ENCODE measurements around the gene DEDD. TPM values are rescaled to one million over a fixed set of nuclear protein-coding genes. Genes with fewer than 3 reads are reported as not detected.
A peak's percentile ranks its signal among the peaks of the same experiment; 100 is the strongest.
"Not testable (repeated sequence)": the region's sequence is repeated elsewhere in the genome, so short reads cannot be mapped to it uniquely, and the experiment has no call there.

Gene DEDD
- total RNA-seq, 1 experiment from 2014 or later: 34.2 TPM

DNA sequence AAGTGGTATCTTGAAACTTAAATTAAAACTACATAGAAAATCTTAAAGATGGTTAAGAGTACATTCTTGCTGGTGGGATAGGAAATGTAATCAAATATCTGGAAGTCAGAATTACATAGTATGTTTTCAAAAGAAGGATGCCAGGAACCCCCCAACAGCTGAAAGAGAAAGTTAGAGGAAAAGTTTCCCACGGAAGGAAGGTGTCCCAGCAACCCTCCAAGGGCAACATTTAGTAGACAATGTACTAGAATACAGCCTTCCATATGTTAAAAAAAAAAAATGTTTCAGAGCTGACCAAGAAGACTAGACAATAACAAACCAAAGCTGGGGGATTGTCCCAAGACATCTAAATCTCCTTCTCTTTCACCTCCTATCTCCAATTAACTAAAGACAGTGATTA, 2.2 kb downstream of the DEDD start:
- DNase-seq (ENCODE audit: extremely low read depth, low read depth): no peak

DNA sequence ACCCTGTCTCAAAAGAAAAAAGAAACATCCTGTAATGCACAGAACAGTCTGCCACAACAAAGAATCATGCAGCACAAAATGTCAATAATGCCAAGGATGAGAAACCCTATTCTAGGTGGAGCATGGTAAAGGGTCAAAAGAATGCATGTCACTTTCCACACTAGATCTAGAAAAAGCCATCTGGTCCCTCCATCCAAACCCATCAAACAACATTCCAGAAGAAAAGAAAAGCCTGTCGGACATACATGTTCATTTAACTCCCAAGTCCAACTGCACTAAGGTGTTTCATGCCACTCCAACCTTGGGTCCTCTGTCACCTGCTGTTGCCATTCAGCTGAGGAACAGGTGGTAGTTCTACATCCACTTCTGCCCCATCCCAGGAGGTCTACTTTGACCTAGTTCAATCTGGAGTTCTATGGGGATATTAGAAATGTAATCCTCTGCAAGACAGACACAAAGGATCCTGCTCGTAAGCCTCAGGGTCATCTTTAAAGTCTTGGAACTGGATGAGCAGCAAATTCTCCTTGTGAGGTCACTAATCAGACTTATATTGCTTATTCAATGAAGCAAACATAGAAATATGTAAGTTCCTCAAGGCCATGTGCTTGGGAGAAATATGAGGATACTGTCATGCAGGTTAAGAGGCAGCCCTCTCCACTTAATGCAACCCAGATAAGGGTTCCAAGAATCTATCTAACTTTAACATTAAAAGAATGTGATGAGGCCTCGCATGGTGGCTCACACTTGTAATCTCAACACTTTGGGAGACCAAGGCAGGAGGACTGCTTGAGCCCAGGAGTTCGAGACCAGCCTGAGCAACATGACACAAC, 3.7 kb downstream of the DEDD start:
- DNase-seq (ENCODE audit: extremely low read depth, low read depth): no peak

DNA sequence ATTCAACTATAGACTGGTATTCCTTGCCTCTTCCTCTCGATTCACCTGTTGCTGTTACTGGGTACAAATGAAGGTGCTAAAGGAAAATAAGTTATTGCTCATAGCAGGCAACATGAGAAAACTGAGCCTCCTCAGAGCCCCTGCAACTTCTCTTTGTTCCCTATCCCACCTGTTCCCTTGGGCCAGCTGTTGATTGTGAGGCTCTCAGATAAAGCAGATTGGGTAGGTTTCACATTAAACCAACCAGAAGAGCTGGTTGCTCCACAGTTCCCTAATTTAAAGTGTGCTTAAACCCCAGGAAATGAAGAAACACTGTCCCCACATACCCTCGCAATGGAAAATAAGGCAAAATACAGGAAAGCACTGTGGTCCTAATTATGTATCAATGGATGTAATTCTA, 4.8 kb downstream of the DEDD start:
- DNase-seq (ENCODE audit: extremely low read depth, low read depth): no peak

DNA sequence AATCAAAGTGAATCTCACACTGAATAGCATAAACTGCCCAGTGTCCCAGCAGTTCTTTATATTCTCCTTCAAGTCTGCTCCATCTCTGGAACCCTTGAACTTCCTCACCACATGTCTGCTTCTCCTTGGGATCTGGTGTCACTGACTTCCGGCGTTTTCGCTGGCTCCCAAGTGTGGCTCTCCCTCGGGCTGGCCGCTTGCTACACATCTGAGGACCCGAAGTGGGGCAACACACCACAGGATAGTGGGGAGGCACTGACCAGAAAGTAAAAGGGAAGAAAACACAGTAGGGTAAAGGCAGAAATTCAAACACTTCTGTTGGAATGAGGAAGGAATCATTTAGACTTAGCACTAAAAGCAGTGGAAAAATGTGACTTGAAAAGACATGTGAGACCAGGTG, 9.5 kb downstream of the DEDD start:
- DNase-seq (ENCODE audit: extremely low read depth, low read depth): no peak

DNA sequence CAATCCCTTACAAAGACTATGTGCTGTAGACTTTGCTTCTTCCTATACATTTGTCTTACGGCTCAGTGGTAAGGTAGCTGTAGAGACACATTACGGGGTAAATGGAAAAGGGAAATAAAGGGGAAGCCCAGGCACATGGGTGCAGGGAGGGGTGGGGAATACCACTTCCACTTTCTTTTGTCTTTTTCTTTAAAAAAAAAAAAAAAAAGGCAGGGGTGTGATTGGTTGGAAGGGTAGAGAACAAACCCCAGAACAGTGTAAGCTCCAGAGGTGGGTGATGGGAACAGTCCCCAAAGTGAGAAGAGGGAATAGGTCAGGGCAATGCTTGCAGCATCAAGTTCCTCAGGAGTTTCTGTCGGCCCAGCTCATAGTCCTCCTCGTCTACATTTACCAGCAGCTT, 10.6 kb downstream of the DEDD start:
- DNase-seq (ENCODE audit: extremely low read depth, low read depth): no peak

DNA sequence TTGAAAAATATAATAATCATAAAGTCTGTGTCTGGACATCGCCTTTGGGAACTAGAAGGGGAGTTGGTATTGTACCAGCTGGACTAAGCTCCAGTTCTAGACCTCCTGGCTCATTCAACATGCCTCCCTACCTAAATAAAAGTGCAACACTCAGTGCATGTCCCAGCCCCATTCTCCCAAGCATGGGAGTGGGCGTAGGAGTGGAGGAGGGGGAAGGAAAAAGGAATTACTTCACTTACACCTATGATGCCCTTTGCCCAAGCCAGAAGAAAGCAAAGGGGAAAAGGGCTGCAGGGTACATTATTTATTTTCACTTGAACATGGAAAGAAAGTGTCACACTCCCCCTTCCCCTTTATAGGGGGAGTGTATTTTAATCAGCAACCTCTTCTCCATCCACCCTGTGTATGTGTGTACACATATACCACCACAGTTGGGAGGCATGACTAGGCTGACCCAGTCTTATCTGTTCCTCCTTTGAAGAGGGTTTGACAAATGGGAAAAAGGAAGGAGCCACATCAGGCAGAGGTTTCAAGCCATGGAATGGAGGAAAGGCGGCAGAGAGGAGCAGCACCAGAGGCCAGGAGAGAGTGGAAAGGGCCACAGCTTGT, 11.3 kb downstream of the DEDD start:
- no peak for DNase-seq (ENCODE audit: extremely low read depth, low read depth)

DNA sequence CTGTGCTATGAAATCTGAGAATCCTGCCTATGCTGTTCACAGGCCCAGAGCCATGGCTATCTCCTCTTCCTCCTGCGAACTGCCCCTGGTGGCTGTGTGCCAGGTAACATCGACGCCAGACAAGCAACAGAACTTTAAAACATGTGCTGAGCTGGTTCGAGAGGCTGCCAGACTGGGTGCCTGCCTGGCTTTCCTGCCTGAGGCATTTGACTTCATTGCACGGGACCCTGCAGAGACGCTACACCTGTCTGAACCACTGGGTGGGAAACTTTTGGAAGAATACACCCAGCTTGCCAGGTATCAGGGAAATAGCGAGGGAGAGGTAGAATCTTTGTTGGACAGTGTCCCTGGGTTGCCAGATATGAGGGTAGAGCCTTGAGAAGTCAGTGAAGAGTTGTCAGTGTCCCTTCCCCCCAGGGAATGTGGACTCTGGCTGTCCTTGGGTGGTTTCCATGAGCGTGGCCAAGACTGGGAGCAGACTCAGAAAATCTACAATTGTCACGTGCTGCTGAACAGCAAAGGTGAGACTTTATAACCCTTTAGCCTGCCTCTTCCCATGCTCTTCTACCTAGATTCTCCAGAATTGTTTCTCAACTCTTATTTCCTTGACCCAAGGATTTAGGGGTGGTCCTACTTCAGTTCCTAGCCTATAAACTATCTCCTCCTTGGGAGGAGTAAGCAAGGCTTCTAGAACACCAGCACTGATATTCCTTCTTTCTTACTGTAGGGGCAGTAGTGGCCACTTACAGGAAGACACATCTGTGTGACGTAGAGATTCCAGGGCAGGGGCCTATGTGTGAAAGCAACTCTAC, 13.2 kb downstream of the DEDD start:
- peak; percentile 78 for DNase-seq (ENCODE audit: extremely low read depth, low read depth)

DNA sequence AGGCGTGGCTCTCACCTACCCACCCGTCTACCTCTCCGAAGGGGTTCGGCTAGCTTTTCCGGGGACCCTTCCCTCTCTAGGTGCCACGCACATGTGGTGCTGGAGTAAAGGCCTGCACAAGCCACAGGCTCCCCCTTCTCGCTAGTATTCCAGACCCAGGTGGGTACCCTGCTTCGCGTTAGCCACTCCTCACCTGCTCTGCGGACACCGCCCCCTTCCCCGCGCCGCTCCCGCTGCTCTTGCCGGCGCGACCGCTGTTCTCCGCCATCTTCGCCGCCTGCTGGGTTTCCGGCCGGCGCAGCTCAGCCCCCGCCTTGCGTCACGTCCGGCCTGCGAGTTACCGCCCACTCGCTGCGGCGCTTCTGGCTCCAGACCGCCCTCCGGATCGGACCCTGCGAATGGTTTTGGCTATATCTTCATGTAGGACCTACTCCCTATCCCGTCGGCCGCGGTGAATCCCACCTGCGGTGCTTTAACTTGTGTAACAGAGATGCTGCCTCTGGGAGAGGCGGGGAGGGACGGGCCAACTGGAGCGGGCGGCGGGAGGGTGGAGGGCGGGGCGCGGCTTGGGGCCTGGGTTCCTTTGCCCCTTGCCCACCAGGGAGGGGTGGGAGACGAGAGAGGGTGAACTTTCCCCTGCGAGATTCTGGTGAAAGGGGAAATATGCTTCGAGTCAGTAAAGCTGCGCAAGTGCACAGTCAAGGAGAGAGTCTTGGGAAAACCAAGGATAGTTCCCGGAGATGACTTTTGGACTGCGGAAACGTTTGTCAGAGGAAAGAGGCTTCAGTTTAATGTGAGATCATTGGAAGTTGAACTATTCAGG, 14.5 kb downstream of the DEDD start, which contains the start of the genes NIT1 and PFDN2:
NIT1 (plus strand) TSS at position 347 of the 823 bp plus-strand sequence; CDS start at position 419, 72 bp downstream.
PFDN2 (minus strand) TSS at position 279 of the 823 bp plus-strand sequence; CDS start at position 268, 11 bp downstream.
- peak; percentile 83 for DNase-seq (ENCODE audit: extremely low read depth, low read depth)

DNA sequence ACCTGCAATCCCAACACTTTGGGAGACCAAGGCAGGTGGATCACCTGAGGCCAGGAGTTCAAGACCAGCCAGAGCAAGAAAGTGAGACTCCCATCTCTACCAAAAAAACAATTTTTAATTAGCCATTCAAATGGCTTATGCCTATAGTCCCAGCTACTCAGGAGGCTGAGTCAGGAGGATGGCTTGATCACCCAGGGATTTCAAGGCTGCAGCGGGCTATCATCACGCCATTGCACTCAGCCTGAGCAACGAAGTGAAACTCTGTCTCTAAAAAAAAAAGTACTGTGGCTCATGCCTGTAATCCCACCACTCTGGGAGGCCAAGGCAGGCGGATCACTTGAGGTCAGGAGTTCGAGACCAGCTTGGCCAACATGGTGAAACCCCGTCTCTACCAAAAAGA, 16.5 kb downstream of the DEDD start:
- DNase-seq (ENCODE audit: extremely low read depth, low read depth): not testable (repeated sequence)

DNA sequence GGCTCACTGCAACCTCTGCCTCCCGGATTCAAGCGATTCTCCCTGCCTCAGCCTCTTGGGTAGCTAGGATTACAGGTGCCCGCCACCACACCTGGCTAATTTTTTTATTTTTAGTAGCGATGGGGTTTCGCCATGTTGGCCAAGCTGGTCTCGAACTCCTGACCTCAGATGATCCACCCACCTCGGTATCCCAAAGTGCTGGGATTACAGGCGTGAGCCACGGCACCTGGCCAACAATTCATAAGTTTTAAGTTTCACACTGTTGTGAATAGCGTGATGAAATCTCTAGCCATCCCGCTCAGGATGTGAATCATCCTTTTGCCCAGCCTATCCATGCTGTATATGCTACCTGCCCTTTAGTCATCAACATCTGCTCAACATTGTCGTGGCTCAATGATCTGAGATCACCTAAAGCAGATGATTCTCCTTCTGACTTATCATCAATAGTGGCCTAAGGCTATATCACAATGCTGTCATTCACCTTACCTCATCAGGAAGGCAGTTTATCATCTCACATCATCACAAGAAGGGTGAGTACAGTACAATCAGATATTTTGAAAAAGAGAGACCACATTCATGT, 17.2 kb downstream of the DEDD start:
- DNase-seq (ENCODE audit: extremely low read depth, low read depth): peak; percentile 97

DNA sequence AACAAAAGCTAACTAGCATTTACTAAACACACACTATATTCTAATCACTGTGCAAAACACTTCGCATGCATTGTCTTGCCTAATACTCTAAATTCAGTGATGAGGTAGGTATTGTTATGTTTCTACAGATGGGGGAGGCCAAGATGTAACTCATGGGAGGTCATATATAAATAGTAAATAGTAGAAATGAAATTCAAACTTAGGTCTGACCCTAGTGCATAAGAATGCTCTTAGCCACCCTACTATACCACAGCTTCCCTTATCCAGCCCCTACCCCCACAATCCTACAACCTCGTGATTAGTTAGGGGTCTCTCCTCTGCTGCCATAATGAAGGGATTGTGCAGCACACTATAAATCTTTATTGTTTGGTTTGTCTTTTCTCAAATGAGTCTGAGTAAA, 17.9 kb downstream of the DEDD start:
- no peak for DNase-seq (ENCODE audit: extremely low read depth, low read depth)

DNA sequence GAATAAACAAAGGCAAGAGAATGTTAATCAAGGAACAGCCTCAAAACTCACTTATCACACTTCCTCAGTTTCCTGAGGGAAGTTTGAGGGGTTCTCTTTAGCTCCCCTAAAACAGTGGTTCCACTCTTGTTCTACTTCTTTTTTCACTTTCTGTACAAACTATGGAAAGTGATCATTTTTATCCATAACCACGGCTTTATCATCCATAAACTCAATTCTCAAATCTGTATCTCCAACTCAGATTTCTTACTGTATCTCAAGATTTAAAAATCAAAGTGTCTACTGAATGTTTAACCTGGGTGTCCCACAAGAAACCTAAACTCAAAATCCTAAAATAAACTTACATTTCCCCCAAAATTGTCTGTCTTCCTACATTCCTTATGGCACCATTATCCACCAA, 18.6 kb downstream of the DEDD start:
- no peak for DNase-seq (ENCODE audit: extremely low read depth, low read depth)

DNA sequence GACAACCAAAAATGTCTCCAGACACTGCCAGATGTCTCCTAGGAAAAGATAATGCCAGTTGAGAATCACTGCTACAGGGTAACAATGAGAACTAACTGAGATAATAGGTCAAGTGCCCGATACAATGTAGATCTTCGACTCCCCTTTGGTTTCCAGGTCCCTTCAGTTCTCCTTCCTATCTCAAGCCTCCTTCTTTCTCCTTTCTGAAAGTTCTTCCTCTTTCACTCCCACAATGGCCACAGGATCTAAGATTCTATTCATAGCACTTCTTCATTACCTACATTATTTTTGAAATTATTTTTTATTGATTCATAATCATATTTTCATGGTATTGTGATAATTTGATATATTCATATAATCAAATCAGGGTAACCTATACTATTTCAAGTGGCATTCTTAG, 20.9 kb downstream of the DEDD start:
- no peak for DNase-seq (ENCODE audit: extremely low read depth, low read depth)

DNA sequence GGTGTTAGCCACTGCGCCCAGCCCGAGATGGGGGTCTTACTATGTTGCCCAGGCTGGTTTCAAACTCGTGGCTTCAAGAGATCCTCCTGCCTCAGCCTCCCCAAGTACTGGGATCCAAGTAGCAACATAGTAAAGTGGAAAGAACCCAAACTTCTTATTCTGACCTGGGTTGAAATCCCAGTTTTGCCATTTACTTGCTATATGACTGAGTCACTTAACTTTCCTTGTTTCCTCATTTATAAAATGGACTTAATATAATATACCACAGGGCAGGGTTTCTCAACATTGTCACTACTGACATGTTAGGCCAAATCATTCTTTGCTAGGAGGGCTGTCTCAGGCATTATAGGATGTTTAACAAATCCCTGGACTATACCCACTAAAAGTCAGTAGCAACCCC, 21.4 kb downstream of the DEDD start:
- DNase-seq (ENCODE audit: extremely low read depth, low read depth): no peak

DNA sequence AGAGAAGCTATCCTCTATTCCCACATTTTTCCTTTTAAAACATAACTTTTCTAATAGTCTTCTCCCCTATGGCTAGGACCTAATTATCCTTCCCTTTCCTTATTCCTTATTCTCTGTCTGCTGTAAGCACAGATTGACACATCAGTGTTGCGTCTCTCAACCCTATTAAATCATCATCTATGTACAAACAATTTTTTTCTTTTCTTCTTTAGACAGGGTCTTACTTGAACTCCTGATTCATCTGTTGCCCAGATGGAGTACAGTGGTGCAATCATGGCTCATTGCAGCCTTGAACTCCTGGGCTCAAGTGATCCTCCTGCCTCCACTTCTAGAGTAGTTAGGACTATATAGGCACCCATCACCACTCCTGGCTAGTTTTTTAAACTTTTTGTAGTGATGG, 26.0 kb downstream of the DEDD start:
- no peak for DNase-seq (ENCODE audit: extremely low read depth, low read depth)

DNA sequence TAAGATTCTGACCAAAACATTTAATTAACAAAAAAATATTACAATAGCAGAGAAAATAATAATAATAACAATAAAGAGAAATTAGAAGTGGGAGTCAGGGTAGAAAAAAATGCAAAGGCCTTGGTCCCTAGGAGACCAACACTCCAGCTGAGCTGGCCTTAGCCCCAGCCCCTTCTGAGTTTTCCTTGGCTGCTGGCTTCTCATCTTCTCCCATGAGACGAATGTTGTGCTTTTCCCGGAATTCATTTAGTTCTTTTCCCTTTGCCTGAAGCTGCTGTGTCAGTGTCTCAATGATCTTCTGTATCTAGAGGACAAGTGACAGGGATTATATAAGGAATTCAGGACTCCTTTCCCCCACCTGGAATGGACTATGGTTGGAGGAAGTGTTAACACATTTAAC, 31.9 kb downstream of the DEDD start:
- DNase-seq (ENCODE audit: extremely low read depth, low read depth): no peak

DNA sequence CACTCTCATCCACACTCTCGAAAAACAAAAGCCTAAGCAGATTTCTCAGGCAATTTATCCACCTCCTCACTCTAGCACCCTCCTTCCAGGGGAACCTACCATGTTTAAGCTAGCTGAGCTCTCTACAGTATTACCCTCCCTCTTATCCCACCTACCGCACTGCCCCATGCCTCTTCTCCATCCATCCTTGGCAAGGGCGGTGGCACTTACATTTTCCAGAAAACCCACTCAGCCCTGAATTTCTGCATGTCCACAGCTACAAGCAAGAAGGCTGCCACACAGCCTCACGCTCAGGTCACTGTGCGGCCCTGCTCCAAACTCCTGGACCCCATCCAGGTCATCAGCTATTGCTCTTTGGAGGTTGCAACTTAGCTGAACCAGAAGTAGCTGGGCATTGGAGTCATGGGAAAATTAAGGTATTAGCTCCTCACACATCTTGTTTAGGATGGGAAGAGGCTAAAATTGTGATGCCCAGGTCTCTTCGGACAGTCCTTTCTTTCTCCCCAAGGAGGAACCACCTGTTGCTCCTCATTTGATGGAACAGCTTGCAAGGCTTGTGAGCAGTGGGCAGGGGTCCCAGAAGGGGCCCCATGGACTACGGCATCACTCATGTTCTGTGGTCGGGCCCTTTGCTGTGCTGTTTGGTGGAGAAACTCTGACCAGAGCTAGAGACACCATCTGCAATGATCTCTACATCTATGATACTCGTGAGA, 33.2 kb downstream of the DEDD start:
- DNase-seq (ENCODE audit: extremely low read depth, low read depth): no peak

DNA sequence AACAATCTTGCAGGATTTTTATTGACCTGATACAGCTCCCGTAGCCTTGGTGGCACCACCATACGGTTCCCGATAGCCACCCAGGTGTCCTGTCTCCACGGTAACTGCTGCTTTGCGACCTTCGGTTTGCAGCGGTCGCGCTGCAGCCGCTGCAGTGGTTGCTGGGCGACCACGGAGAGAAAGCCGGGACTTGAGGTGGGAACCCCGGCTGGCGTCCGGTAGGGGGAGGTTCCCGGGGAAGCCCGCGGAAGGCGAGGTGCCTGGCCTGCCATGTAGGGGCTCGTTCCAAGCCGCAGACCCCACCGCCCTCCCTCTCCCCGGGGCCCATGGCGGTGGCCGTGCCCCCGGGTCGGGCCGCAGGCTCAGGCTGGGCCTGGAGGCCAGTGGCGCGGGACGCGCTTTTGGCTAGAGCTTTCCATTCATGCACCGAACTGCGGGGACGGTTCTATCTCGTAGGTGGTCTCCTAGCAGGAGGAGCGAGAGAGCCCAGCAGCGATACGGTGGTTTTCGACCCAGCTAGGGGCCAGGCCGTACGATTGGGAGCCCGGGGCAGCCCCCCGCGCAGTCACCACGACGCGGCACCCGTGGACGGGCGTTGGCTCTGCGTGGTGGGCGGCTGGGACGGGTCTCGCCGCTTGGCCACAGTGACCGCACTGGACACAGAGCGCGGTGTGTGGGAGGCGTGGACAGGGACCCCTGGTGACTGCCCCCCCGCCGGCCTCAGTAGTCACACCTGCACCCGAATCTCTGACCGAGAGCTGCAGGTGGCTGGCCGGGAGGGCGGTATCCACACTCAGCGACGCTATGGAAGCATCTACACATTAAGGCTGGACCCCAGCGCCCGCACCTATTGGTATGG, 34.0 kb downstream of the DEDD start, which contains the start of gene KLHDC9:
KLHDC9 (plus strand) TSS at position 152 of the 859 bp plus-strand sequence; CDS start at position 327, 175 bp downstream.
- DNase-seq (ENCODE audit: extremely low read depth, low read depth): peak; percentile 71
